ENCODE measurements around the gene EFNB2.

The EFNB2 gene

GRCh38 chr13:106548064-106548696 lies 12.7 kb upstream of the EFNB2 start:
- FAIRE-seq = no peak

DNA sequence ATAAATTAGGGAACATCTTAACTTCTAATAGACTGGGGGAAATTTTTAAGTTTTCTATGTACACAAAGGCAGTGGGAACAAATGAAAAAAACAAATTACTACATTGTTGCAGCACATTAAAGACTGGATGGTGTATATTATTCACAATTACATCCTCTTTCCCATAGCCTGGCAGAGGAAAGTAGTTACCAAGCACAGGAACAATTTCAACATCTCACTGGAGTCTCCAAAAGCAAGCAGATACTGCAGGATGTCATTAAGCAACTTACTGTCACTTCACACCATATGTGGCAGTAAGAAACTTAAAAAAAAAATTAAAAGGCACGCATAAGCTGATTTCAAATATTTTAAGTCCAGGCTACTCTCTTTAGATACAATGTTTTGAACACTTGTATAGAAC lies 6.4 kb upstream of the EFNB2 start:
- no peak for FAIRE-seq

GRCh38 chr13:106540613-106541012 lies 5.2 kb upstream of the EFNB2 start:
- no peak for FAIRE-seq

DNA sequence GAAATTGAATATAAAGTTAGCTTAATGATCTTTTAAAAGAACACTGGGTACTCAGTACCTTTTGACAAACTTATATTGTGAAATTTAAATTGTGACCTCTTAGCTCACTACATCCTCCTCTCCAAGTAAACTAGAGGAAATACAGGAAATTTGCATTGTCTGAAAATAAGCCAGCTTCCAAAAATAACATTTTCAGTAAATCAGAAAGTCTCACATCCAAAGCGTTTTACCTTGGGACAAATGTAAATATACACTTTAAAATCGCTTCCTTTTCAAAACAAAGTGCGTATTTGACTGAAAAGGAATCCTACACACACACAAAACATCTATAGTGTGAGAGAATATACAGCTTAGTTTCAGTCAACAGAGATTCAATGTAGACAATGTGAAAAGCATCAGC lies 2.1 kb upstream of the EFNB2 start:
- FAIRE-seq = no peak

DNA sequence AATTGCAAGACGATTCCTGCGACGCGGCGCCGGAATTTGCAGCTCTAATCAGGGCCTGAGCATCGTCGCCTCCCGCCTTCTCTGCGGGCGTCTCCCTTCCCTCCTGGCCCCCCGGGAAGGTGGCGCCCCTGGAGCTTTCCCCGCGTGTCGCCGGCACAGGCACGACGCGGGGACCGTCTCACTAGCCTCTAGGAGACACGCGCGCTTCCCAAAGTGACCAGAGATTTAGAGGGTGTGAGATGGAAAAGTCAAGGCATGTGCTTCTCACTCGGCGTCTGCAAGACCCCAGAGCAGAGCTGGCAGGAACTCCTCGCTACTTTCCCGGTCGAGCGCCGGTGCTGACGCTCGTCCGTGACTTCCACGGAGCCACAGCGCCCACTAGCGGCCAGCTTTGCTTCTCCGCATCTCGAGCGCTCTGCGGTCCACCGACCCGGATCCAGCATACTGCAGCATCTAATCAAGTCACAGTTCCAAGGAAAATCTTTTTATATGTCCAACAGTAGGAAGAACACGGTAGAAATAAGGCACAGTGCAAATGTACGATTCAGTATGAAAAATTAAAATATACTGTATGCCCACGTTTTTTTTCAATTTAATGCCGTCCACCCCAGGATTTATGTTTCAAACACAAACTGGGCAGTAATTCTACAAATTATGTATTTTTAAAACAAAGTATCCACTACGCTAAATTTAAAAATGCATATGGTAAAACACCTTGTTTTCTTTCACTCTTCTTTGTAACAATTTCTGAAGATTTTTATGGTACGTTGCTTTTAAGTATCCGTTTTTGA lies 977 bp upstream of the EFNB2 start:
- no peak for FAIRE-seq

- FAIRE-seq = no peak
Observed at GRCh38 chr13:106534639-106535551, 567 bp downstream of the EFNB2 start.

DNA sequence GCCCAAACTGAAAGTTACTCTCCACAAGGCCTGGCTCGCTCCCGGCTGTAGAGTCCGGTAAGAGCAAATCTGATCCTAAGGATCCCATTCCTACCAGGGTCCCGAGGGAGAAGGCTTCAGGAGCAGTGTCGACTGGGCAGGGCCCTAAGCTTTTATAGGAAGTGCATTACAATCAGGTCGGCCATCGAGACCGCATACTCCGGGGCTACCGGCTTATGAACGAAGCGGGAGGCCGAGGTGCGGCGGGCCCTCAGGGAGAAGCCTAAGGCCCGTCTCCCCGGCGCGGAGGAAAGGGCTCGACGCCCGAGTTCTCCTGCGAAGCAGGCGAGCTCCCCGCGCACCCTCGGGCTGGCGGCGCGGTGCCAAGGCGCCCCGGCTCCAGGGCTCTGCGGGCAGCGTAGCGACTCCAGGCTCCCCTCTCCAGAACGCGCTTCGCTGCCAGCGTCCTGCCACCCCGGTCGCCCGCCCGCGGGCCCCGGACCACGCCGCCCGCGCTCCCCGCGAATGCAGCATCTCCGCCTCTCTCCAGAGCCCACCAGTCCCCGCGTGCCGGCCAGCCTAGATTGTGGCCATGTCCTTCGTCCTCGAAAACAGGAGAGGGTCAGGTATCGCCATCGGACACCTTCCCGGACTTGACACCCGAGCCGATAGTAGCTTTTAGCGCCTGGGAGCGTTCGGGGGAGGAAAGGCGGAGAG lies 1.4 kb downstream of the EFNB2 start:
- no peak for FAIRE-seq

- no peak for FAIRE-seq
Observed at GRCh38 chr13:106533101-106533942, 2.1 kb downstream of the EFNB2 start.

DNA sequence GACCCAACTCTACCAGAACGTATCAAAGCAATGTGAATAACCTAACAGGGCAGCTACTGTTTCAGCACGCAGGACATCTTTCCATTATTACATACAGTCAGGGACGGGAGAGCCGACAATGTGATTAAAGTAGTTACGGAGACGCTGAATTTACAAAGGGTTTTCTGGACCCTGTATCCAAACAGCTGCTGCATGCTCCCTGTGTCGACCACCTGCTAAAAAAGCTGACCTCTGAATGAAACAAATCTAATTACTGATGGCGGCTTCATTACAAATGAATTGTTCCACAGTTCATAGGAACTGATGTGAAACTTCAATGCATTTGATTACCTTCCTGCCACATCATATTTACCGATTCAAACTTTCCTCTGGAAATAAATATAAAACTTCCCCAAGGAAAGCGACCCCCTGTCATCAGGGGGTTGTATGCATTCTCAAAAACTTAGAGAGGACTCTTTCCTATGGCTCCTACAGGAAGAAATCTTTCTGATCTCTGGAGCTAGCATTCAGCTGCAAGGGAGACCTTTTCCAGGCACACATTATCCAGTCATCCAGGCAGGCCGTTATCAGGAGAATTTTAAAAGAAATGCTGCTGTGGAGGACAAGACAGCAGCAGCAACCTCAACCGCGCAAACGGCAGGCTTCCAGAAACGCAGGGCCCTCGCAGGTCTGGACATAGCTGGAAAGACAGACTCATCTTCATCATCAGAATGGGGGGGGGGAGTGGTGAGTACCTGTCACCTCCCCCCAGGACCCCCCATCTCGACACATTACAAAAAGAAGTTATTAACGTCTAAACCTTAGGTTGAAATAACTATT lies 3.1 kb downstream of the EFNB2 start:
- no peak for FAIRE-seq

GRCh38 chr13:106530980-106531481 lies 4.4 kb downstream of the EFNB2 start:
- no peak for FAIRE-seq

DNA sequence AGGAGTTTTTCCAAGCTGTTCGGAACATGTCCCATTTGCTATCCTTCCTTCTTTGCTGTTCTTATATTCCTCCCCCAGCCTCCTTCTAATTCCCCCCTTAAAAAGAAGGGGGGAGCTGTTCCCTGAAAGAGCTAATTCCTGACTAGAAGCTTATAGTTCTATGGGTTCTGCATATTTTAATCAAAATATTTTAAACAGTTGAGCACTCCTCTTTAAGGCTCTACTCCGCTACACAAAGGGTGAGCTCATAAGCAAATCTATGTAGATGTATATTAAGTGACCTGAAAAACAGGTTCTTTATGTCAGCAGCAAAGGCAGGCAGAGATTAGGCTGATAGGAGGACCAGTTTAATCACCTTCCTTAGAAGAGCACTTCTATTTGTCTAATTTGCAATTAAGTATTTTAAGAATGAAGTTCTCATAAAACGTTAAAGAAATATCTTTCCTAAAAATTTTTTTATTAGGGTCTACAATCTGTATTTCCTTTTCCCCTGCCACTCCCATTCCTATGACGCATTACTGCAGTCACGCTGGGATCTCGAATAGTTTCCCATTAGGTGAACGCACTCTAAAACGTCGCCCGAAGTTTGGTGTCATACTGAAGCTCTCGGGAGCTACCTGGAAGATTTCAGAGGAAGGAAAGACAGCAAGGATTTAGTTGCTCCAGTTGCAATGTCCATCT lies 5.2 kb downstream of the EFNB2 start:
- no peak for FAIRE-seq

GRCh38 chr13:106529415-106530170 lies 5.9 kb downstream of the EFNB2 start:
- FAIRE-seq = no peak

DNA sequence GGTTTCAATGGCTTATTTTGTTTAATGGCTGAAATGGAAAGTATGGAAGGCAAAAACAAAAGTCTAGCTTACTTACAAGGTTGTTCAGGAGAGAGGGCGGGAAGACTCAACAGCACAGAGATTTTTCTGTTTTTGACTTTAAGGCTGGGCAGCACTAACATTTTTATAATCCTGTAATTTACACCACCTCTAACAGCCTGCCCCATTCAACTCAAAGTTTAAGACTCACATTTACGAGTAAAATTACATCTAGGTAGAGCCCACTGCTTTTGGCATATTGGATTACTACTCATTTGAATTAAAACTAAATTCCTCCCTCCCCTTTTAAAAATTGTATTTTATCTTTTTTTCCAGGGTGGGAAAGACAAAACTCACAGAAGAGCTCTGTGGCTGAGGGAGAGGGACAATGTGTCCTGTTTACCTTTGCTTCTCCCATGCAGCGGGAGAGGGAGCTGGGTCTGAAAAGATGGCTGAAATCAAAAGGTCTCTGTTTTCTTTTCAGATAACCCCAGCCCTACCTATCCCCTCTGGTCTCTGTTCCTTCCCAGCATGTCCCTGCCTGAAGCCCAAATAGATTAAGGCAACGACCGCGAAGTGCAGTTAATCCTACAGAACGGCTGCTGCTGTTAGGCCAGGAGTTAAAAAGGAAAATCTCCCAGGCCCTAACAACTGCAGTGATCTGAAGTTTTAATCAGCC lies 6.6 kb downstream of the EFNB2 start:
- no peak for FAIRE-seq

DNA sequence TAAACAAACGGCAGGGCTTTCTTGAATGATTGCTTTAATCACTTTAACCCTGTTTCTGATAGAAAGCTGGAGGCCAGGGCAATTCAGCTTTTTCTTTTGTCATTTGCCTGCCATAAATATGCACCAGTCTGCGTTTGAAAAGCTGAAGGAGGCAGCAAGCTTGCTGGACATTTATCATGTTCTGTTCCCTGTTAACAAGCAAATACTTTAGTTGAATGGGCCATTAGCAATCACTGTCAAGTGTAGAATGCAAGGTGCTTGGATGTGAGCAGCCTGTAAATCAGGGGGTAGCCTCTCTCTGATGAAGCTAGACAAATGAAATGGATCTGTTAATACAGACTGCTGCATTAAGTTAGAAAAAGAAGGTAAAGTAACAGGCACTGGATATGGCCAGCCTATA lies 7.6 kb downstream of the EFNB2 start:
- no peak for FAIRE-seq

- FAIRE-seq = no peak
Observed at GRCh38 chr13:106527445-106527801, 8.0 kb downstream of the EFNB2 start.

- no peak for FAIRE-seq
Observed at GRCh38 chr13:106526738-106527444, 8.6 kb downstream of the EFNB2 start.

DNA sequence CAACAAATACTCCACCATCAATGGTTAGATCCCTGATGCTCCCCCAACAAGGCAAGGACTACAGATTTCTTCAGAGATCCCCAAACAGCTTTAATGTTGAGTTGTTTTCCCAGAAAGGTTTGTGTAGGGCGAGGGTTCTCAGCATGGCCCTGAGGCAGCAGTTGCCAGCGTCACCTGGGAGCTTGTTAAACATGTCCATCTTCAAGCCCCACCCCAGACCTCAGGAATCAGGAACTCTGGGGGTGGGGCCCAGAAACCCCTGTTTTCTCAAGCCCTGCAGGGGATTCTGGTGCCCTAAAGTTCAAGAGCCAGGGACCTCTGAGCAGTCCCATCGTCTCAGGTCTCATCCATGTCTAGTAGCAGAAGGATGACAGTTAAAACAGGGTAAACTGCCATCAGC lies 9.6 kb downstream of the EFNB2 start:
- no peak for FAIRE-seq

DNA sequence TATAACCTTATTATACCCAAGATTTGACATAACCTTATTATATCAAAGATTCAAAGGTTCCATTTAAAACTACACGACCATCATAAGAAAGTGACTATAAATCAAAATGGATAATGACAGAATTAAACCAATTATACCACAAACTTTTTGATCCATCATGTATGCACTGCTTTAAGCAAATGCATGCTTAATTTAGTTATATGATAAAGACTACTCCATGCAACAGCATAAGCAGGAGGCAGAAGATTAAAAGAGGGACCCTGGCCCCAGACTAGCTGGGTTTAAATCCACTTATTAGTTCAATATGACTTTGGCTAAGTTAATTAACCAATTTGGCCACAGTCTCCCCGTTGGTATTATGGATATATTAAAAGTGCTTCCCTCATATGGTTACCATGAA lies 11.4 kb downstream of the EFNB2 start:
- no peak for FAIRE-seq

Measured in A204.1 (cell line).